Gastrocnemius medialis (tissue), 4 donors: ENCODE measurements around the gene CNGB1.

Experiments
- POLR2A ChIP-seq, 2 donors: fragments of 450-650 bp; IDR thresholded peaks; one replicate each; pipeline ENCODE4 v1.6.1; 2017; ENCODE audit warnings: antibody characterized with exemption in 2 of 2, mild to moderate bottlenecking in 2 of 2, moderate library complexity in 2 of 2
- TF ChIP-seq, protein P1 (sequence below), 5 experiments: fragments of 450-650 bp in 3 of 5; fragments of 200-600 bp in 2 of 5; sonication (generic) in 2 of 5; IDR thresholded peaks in 4 of 5; conservative IDR thresholded peaks in 1 of 5; 1 replicate in 4 of 5; 2 replicates in 1 of 5; pipeline ENCODE4 v1.5.1; 2016 to 2019; ENCODE audit warnings: antibody characterized with exemption in 5 of 5, mild to moderate bottlenecking in 3 of 5, moderate library complexity in 3 of 5

DNA sequence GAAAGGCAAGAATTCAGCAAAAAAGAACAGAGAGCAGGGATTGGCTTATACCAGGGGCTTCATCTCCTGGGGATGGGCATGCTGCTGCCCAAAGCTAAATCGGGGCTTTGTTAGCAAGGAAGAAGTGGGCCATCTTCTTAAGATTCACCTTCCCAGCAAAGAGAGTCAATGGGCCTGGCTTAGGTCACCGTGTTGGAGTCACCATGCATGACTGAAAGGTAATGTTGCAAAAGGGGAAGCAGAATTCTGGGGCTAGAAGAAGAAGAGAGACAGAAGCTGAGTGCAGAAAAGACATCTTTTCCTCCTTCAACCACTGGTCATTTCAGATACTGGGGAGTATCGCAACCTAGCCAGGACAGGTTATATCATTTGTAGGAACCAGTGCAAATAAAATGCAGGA lies 92.3 kb downstream of the CNGB1 start:
- TF ChIP-seq, protein P1, sequence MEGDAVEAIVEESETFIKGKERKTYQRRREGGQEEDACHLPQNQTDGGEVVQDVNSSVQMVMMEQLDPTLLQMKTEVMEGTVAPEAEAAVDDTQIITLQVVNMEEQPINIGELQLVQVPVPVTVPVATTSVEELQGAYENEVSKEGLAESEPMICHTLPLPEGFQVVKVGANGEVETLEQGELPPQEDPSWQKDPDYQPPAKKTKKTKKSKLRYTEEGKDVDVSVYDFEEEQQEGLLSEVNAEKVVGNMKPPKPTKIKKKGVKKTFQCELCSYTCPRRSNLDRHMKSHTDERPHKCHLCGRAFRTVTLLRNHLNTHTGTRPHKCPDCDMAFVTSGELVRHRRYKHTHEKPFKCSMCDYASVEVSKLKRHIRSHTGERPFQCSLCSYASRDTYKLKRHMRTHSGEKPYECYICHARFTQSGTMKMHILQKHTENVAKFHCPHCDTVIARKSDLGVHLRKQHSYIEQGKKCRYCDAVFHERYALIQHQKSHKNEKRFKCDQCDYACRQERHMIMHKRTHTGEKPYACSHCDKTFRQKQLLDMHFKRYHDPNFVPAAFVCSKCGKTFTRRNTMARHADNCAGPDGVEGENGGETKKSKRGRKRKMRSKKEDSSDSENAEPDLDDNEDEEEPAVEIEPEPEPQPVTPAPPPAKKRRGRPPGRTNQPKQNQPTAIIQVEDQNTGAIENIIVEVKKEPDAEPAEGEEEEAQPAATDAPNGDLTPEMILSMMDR (IDR thresholded peaks at IDR 0.05 in 4 of 5, conservative IDR thresholded peaks at IDR 0.05 in 1 of 5): no peak
- TF ChIP-seq POLR2A (IDR thresholded peaks at IDR 0.05): no peak
